ENCODE measurements around the gene CDCA8. TPM values are rescaled to one million over a fixed set of nuclear protein-coding genes. Genes with fewer than 3 reads are reported as not detected.

CDCA8 gene
- total and polyA plus RNA-seq, 2 of the 4 experiments (the other 2 are of a cell fraction), result 5.9 to 25.7 TPM

- no peak overlapping the region for H4K5ac ChIP-seq (ENCODE audit: low read depth, low read length)
- ChIA-PET POLR2A (ENCODE audit: unreplicated experiment) (no interaction called here), CTCF (no interaction called here)
- no peak for TF ChIP-seq SMC3 (IDR thresholded peaks at IDR 0.05; ENCODE audit: low read depth, low read length)
- TF ChIP-seq, protein P1, sequence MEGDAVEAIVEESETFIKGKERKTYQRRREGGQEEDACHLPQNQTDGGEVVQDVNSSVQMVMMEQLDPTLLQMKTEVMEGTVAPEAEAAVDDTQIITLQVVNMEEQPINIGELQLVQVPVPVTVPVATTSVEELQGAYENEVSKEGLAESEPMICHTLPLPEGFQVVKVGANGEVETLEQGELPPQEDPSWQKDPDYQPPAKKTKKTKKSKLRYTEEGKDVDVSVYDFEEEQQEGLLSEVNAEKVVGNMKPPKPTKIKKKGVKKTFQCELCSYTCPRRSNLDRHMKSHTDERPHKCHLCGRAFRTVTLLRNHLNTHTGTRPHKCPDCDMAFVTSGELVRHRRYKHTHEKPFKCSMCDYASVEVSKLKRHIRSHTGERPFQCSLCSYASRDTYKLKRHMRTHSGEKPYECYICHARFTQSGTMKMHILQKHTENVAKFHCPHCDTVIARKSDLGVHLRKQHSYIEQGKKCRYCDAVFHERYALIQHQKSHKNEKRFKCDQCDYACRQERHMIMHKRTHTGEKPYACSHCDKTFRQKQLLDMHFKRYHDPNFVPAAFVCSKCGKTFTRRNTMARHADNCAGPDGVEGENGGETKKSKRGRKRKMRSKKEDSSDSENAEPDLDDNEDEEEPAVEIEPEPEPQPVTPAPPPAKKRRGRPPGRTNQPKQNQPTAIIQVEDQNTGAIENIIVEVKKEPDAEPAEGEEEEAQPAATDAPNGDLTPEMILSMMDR (conservative IDR thresholded peaks at IDR 0.05; ENCODE audit: low read depth, low read length), result no peak
- TF ChIP-seq, protein P2, sequence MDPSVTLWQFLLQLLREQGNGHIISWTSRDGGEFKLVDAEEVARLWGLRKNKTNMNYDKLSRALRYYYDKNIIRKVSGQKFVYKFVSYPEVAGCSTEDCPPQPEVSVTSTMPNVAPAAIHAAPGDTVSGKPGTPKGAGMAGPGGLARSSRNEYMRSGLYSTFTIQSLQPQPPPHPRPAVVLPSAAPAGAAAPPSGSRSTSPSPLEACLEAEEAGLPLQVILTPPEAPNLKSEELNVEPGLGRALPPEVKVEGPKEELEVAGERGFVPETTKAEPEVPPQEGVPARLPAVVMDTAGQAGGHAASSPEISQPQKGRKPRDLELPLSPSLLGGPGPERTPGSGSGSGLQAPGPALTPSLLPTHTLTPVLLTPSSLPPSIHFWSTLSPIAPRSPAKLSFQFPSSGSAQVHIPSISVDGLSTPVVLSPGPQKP (IDR thresholded peaks at IDR 0.05; ENCODE audit: borderline replicate concordance, low read depth, low read length), result no peak
- no peak for TF ChIP-seq NFE2L2 (IDR thresholded peaks at IDR 0.05; ENCODE audit: low read depth, low read length)
- TF ChIP-seq POLR2A (IDR thresholded peaks at IDR 0.05; ENCODE audit: low read depth, low read length), result no peak
- TF ChIP-seq USF2 (IDR thresholded peaks at IDR 0.05; ENCODE audit: low read depth, low read length), result no peak
- no peak for TF ChIP-seq RAD21 (IDR thresholded peaks at IDR 0.05; ENCODE audit: low read length)
- TF ChIP-seq MXI1 (IDR thresholded peaks at IDR 0.05; ENCODE audit: borderline replicate concordance, low read depth, low read length), result no peak
- TF ChIP-seq BHLHE40 (IDR thresholded peaks at IDR 0.05; ENCODE audit: low read depth, low read length), result no peak
- TF ChIP-seq CHD1 (IDR thresholded peaks at IDR 0.05; ENCODE audit: low read depth, low read length), result no peak
- no peak for TF ChIP-seq RFX5 (IDR thresholded peaks at IDR 0.05; ENCODE audit: low read depth, low read length)
- TF ChIP-seq MAFK (IDR thresholded peaks at IDR 0.05; ENCODE audit: low read depth, low read length), result no peak
- no peak for TF ChIP-seq MAZ (IDR thresholded peaks at IDR 0.05; ENCODE audit: borderline replicate concordance, low read depth, low read length)
- TF ChIP-seq CEBPB (IDR thresholded peaks at IDR 0.05; ENCODE audit: low read depth, low read length), result no peak
- no peak for TF ChIP-seq FOS (IDR thresholded peaks at IDR 0.05; ENCODE audit: low read depth, low read length)
- no peak for TF ChIP-seq RCOR1 (IDR thresholded peaks at IDR 0.05; ENCODE audit: insufficient replicate concordance, low read length)
- H3K23ac ChIP-seq (ENCODE audit: low read depth, low read length), result no peak overlapping the region
- no peak overlapping the region for H3K14ac ChIP-seq (replicated peaks; ENCODE audit: low read depth, low read length)
- in situ Hi-C loops (cut with MboI; ENCODE audit: low sequenced_read_pairs) (no loop called here), intact Hi-C loops (cut with micrococcal nuclease) (loop anchor here (1.0 to 5.0 kb wide), 3 partner anchors 116 to 216 kb away; partner anchors contain the start of genes MTF1 and YRDC), dilution Hi-C loops (cut with HindIII; ENCODE audit: low sequenced_read_pairs, unreplicated experiment) (no loop called here)
- H2AK5ac ChIP-seq (ENCODE audit: low read depth, low read length), result peak overlapping the region; percentile 31; the same call in 1 of the 2 replicates
- no peaks in the 10 kb centered on the region for H3K9me3 ChIP-seq (ENCODE audit: control insufficient read depth, insufficient read depth, low read length)
- H3K27me3 ChIP-seq (ENCODE audit: control insufficient read depth, insufficient read depth, low read length), result no peaks in the 10 kb centered on the region
- peak overlapping the region; percentile 77 to 78 for H4K8ac ChIP-seq (ENCODE audit: low read depth in 2 of 2, low read length in 2 of 2)
- no CpG with 5 or more reads among the region's 16 CpGs for WGBS, 2 experiments (ENCODE audit: extremely low coverage in 2 of 2, insufficient read length in 1 of 2)
- peak overlapping the region; percentile 32 for H2BK5ac ChIP-seq (ENCODE audit: low read depth, low read length, poor library complexity, severe bottlenecking)
- no peak overlapping the region for H3K18ac ChIP-seq (ENCODE audit: low read depth, low read length)
- peak overlapping the region; percentile 72 for H3K56ac ChIP-seq (ENCODE audit: extremely low read depth, insufficient read depth, low read length)
- ATAC-seq (ENCODE audit: low read depth), result no peak
- peaks cover 4% of the 10 kb centered on the region; the same call in 1 of the 2 replicates for H3K36me3 ChIP-seq (ENCODE audit: control insufficient read depth, insufficient read depth, low read length)
- H2AK9ac ChIP-seq (replicated peaks; ENCODE audit: low read depth, low read length, poor library complexity), result peak overlapping the region; percentile 97
- no peak for DNase-seq
- H3K79me1 ChIP-seq (ENCODE audit: low read depth in 1 of 2, low read length in 2 of 2), result peaks cover 32 to 42% of the 10 kb centered on the region in 2 experiments
- peak overlapping the region; percentile 67; the same call in 1 of the 2 replicates for H3K27ac ChIP-seq (ENCODE audit: insufficient read depth, low read length)
- H3K9me1 ChIP-seq (ENCODE audit: insufficient read depth, low read length), result no peaks in the 10 kb centered on the region
- peak overlapping the region; percentile 48 for H3K9ac ChIP-seq (ENCODE audit: low read depth, low read length)
- H2BK20ac ChIP-seq (ENCODE audit: low read depth, low read length), result no peak overlapping the region
- no peaks in the 10 kb centered on the region for H4K20me1 ChIP-seq (ENCODE audit: insufficient read depth, low read length)
- no peak overlapping the region for H2BK120ac ChIP-seq (ENCODE audit: low read depth, low read length)
- BruUV-seq (replicated peaks), result TSS peak; percentile 80
- H2BK15ac ChIP-seq (ENCODE audit: low read depth, low read length), result no peak overlapping the region
- H4K91ac ChIP-seq (ENCODE audit: insufficient read depth, low read depth, low read length), result peak overlapping the region; percentile 57
- peak overlapping the region; percentile 92 for H3K4me2 ChIP-seq (ENCODE audit: low read depth, low read length)
- H3K4ac ChIP-seq (ENCODE audit: low read depth, low read length), result peak overlapping the region; percentile 56
- H2AFZ ChIP-seq (replicated peaks; ENCODE audit: low read length, poor library complexity), result peak overlapping the region; percentile 99
- peaks cover 5% of the 10 kb centered on the region for H3K4me1 ChIP-seq (ENCODE audit: control insufficient read depth, insufficient read depth, low read length)
- H3K4me3 ChIP-seq (ENCODE audit: insufficient read depth, low read depth, low read length), result peak overlapping the region; percentile 73
Measured at GRCh38 chr1:37692834-37693175, 489 bp downstream of the CDCA8 start.

All from IMR-90 (cell line).